IMR-90 (cell line): ENCODE measurements around the gene STAC2. TPM values are rescaled to one million over a fixed set of nuclear protein-coding genes. Genes with fewer than 3 reads are reported as not detected.

Source experiments
- ATAC-seq: fragments of 200-7000 bp; cut with Tn5 transposase; 2 replicates; pipeline ENCODE4 v1.9.1; 2020; ENCODE audit warnings: low read depth, mild to moderate bottlenecking, moderate library complexity
- BruUV-seq: library from RNA; stranded (reverse); fragments of 400-500 nt; replicated peaks from 2 replicates; lab custom pipeline; 2021; lab: Mats Ljungman, UMichigan
- CTCF ChIA-PET: fragments of 300-600 bp; formaldehyde crosslinking; extraction: SDS; loops from one replicate; lab custom pipeline; 2021; ENCODE audit warnings: antibody characterized with exemption; lab: Yijun Ruan, JAX
- POLR2A ChIA-PET: fragments of 300-600 bp; sonication (Branson Sonifier 250); formaldehyde crosslinking; loops from one replicate; lab custom pipeline; 2022; ENCODE audit warnings: antibody characterized with exemption; ENCODE audit not compliant: unreplicated experiment; lab: Charles Lee
- DNase-seq: peaks from one replicate; pipeline ENCODE4 v3.0.0; 2013
- H2AFZ ChIP-seq: replicated peaks from 2 replicates; pipeline ENCODE3; 2013; ENCODE audit warnings: low read length, mild to moderate bottlenecking; ENCODE audit not compliant: poor library complexity
- H2AK5ac ChIP-seq: 2 replicates; pipeline ENCODE4 v1.6.1; 2013; ENCODE audit warnings: low read depth, low read length, inconsistent platforms
- H2AK9ac ChIP-seq: replicated peaks from 2 replicates; pipeline ENCODE3; 2013; ENCODE audit warnings: mild to moderate bottlenecking, low read depth, low read length, moderate library complexity; ENCODE audit not compliant: poor library complexity
- H2BK120ac ChIP-seq: 2 replicates; pipeline ENCODE4 v1.6.1; 2013; ENCODE audit warnings: low read depth, low read length, inconsistent platforms
- H2BK15ac ChIP-seq: 3 replicates; pipeline ENCODE4 v1.6.1; 2013; ENCODE audit warnings: low read depth, low read length, inconsistent platforms
- H2BK20ac ChIP-seq: 2 replicates; pipeline ENCODE4 v1.6.1; 2013; ENCODE audit warnings: low read depth, mild to moderate bottlenecking, inconsistent platforms, low read length, moderate library complexity
- H2BK5ac ChIP-seq: 2 replicates; pipeline ENCODE4 v1.6.1; 2013; ENCODE audit warnings: mild to moderate bottlenecking, low read depth, low read length, inconsistent platforms; ENCODE audit not compliant: poor library complexity, severe bottlenecking
- H3K14ac ChIP-seq: replicated peaks from 2 replicates; pipeline ENCODE4 v1.6.1; 2013; ENCODE audit warnings: low read depth, low read length, inconsistent platforms
- H3K18ac ChIP-seq: 2 replicates; pipeline ENCODE4 v1.6.1; 2013; ENCODE audit warnings: low read depth, low read length, control low read depth
- H3K23ac ChIP-seq: 2 replicates; pipeline ENCODE4 v1.6.1; 2013; ENCODE audit warnings: low read depth, low read length, inconsistent platforms
- H3K27ac ChIP-seq: 2 replicates; pipeline ENCODE4 v1.5.1; 2013; ENCODE audit warnings: mild to moderate bottlenecking, control low read depth, low read length; ENCODE audit not compliant: insufficient read depth
- H3K27me3 ChIP-seq: 2 replicates; pipeline ENCODE4 v1.6.1; 2013; ENCODE audit warnings: low read length; ENCODE audit not compliant: control insufficient read depth, insufficient read depth
- H3K36me3 ChIP-seq: 2 replicates; pipeline ENCODE4 v1.6.1; 2013; ENCODE audit warnings: low read length, mixed read lengths; ENCODE audit not compliant: control insufficient read depth, insufficient read depth
- H3K4ac ChIP-seq: 2 replicates; pipeline ENCODE4 v1.6.1; 2013; ENCODE audit warnings: low read depth, low read length, inconsistent platforms
- H3K4me1 ChIP-seq: 2 replicates; pipeline ENCODE4 v1.6.1; 2013; ENCODE audit warnings: low read length, mixed read lengths; ENCODE audit not compliant: control insufficient read depth, insufficient read depth
- H3K4me2 ChIP-seq: 2 replicates; pipeline ENCODE4 v1.6.1; 2013; ENCODE audit warnings: low read depth, mild to moderate bottlenecking, control low read depth, low read length, moderate library complexity
- H3K4me3 ChIP-seq: 2 replicates; pipeline ENCODE4 v1.5.1; 2013; ENCODE audit warnings: low read depth, mild to moderate bottlenecking, control low read depth, low read length, moderate library complexity; ENCODE audit not compliant: insufficient read depth
- H3K56ac ChIP-seq: 2 replicates; pipeline ENCODE4 v1.6.1; 2013; ENCODE audit warnings: low read length, inconsistent platforms; ENCODE audit not compliant: insufficient read depth; ENCODE audit errors: extremely low read depth
- H3K79me1 ChIP-seq, 2 experiments: 2 replicates each; pipeline ENCODE4 v1.6.1; 2013; ENCODE audit warnings: low read length in 2 of 2, inconsistent platforms in 1 of 2, low read depth in 1 of 2
- H3K9ac ChIP-seq: 2 replicates; pipeline ENCODE4 v1.6.1; 2013; ENCODE audit warnings: low read depth, low read length, control low read depth
- H3K9me1 ChIP-seq: 2 replicates; pipeline ENCODE4 v1.6.1; 2013; ENCODE audit warnings: low read length, inconsistent platforms; ENCODE audit not compliant: insufficient read depth
- H3K9me3 ChIP-seq: 2 replicates; pipeline ENCODE4 v1.6.1; 2013; ENCODE audit warnings: low read length; ENCODE audit not compliant: control insufficient read depth, insufficient read depth
- H4K20me1 ChIP-seq: 2 replicates; pipeline ENCODE4 v1.6.1; 2013; ENCODE audit warnings: low read length, inconsistent platforms; ENCODE audit not compliant: insufficient read depth
- H4K5ac ChIP-seq: 2 replicates; pipeline ENCODE4 v1.6.1; 2013; ENCODE audit warnings: mild to moderate bottlenecking, low read depth, low read length, control low read depth
- H4K8ac ChIP-seq, 2 experiments: 2 replicates each; pipeline ENCODE4 v1.6.1; 2013; ENCODE audit warnings: low read depth in 2 of 2, low read length in 2 of 2, control low read depth in 1 of 2, inconsistent platforms in 1 of 2
- H4K91ac ChIP-seq: 2 replicates; pipeline ENCODE4 v1.6.1; 2013; ENCODE audit warnings: low read depth, low read length, inconsistent platforms; ENCODE audit not compliant: insufficient read depth
- BHLHE40 ChIP-seq: fragments of 150-350 bp; IDR thresholded peaks from 2 replicates; pipeline ENCODE4 v1.6.1; 2016; ENCODE audit warnings: mild to moderate bottlenecking, low read depth, low read length
- CEBPB ChIP-seq: IDR thresholded peaks from 2 replicates; pipeline ENCODE4 v1.6.1; 2012; ENCODE audit warnings: low read depth, low read length, improper control_type of control experiment
- ELK1 ChIP-seq: fragments of 150-350 bp; IDR thresholded peaks from 2 replicates; pipeline ENCODE4 v1.6.1; 2016; ENCODE audit warnings: low read depth, mild to moderate bottlenecking, low read length, moderate library complexity, borderline replicate concordance
- FOS ChIP-seq: fragments of 150-350 bp; IDR thresholded peaks from 2 replicates; pipeline ENCODE4 v1.6.1; 2016; ENCODE audit warnings: low read depth, low read length
- MAFK ChIP-seq: IDR thresholded peaks from 2 replicates; pipeline ENCODE4 v1.6.1; 2012; ENCODE audit warnings: low read depth, low read length, improper control_type of control experiment
- MAZ ChIP-seq: IDR thresholded peaks from 2 replicates; pipeline ENCODE4 v1.6.1; 2012; ENCODE audit warnings: low read depth, mild to moderate bottlenecking, low read length, improper control_type of control experiment, moderate library complexity, borderline replicate concordance
- MXI1 ChIP-seq: IDR thresholded peaks from 2 replicates; pipeline ENCODE4 v1.6.1; 2012; ENCODE audit warnings: low read depth, mild to moderate bottlenecking, low read length, moderate library complexity, borderline replicate concordance
- POLR2A ChIP-seq: IDR thresholded peaks from 2 replicates; pipeline ENCODE4 v1.6.1; 2012; ENCODE audit warnings: mild to moderate bottlenecking, low read depth, low read length
- RCOR1 ChIP-seq: IDR thresholded peaks from 2 replicates; pipeline ENCODE4 v1.6.1; 2012; ENCODE audit warnings: mild to moderate bottlenecking, low read length, improper control_type of control experiment; ENCODE audit not compliant: insufficient replicate concordance
- RFX5 ChIP-seq: IDR thresholded peaks from 2 replicates; pipeline ENCODE4 v1.8.0; 2012; ENCODE audit warnings: low read depth, mild to moderate bottlenecking, low read length, moderate library complexity
- SMC3 ChIP-seq: fragments of 150-350 bp; IDR thresholded peaks from 2 replicates; pipeline ENCODE4 v1.6.1; 2016; ENCODE audit warnings: low read depth, mild to moderate bottlenecking, antibody characterized with exemption, low read length, moderate library complexity
- WGBS, 2 experiments: methylation state at CpG; one replicate each; pipeline versions ENCODE4 v1.1.5 to v1.1.7; 2013; ENCODE audit warnings: missing lambda C conversion rate in 2 of 2; ENCODE audit not compliant: insufficient read length in 1 of 2; ENCODE audit errors: extremely low coverage in 2 of 2; 5-methylcytosine and 5-hydroxymethylcytosine counted together
- dilution Hi-C: fragments of 300-500 bp; cut with HindIII; formaldehyde crosslinking; loops from one replicate; pipeline ENCODE4 v1.14.3; 2018; ENCODE audit warnings: low sequenced_read_pairs; ENCODE audit not compliant: unreplicated experiment
- in situ Hi-C: fragments of 300-500 bp; cut with MboI; formaldehyde crosslinking; loops from 3 replicates; pipeline ENCODE4 v1.14.3; 2019; ENCODE audit warnings: low sequenced_read_pairs, inconsistent platforms, mixed read lengths
- intact Hi-C: fragments of 100-400 bp; cut with micrococcal nuclease; formaldehyde crosslinking; loops from 2 replicates; pipeline ENCODE4 v1.10.0; 2022
- polyA plus RNA-seq, 3 experiments: library from polyadenylated mRNA; depleted of rRNA; stranded (reverse); fragments of >200 nt; gene quantifications; 2 replicates each; pipeline ENCODE4 v1.2.3, GENCODE V29; 2012; ENCODE audit warnings: low replicate concordance in 1 of 3
- total RNA-seq: library from RNA; depleted of rRNA; stranded (reverse); fragments of >200 nt; gene quantifications from 2 replicates; pipeline ENCODE4 v1.2.3, GENCODE V29; 2012
- TF ChIP-seq, protein P1 (sequence below): conservative IDR thresholded peaks from 2 replicates; pipeline ENCODE4 v1.5.1; 2012; ENCODE audit warnings: mild to moderate bottlenecking, low read depth, low read length, improper control_type of control experiment

Gene STAC2
- total and polyA plus RNA-seq, 2 of the 4 experiments (the other 2 are of a cell fraction), result 0.02 TPM; not detected in 1

GRCh38 chr17:39264119-39264518 is 38.4 kb upstream of the STAC2 start:
- H3K4me1 ChIP-seq, result no peaks in the 10 kb centered on the region
- dilution Hi-C loops, result no loop called here
- no peaks in the 10 kb centered on the region for H3K27me3 ChIP-seq
- H3K4me2 ChIP-seq, result no peak overlapping the region
- no peak overlapping the region for H2BK5ac ChIP-seq
- no peak overlapping the region for H3K18ac ChIP-seq
- CTCF ChIA-PET, result interaction anchor here (0.7 to 1.2 kb wide), 2 partner anchors 11 to 32 kb away, joined by 3 read pairs; no protein-coding TSS in a partner anchor
- H3K9me1 ChIP-seq, result 0 out of 2 replicates have a peak, but pooled peaks cover 6% of the 10 kb centered on the region
- H3K9ac ChIP-seq, result no peak overlapping the region
- no peak overlapping the region for H4K8ac ChIP-seq
- H3K56ac ChIP-seq, result no peak overlapping the region
- no peak overlapping the region for H3K4me3 ChIP-seq
- POLR2A ChIA-PET, result no interaction called here
- no peak overlapping the region for H4K5ac ChIP-seq
- in situ Hi-C loops, result no loop called here
- H3K79me1 ChIP-seq, result no peaks in the 10 kb centered on the region
- H2BK120ac ChIP-seq, result no peak overlapping the region
- H2AK5ac ChIP-seq, result no peak overlapping the region
- H2BK20ac ChIP-seq, result no peak overlapping the region
- H3K14ac ChIP-seq, result no peak overlapping the region
- DNase-seq (no peak), ATAC-seq (no peak)
- H2AFZ ChIP-seq, result no peak overlapping the region
- no peak overlapping the region for H2AK9ac ChIP-seq
- no peak overlapping the region for H4K91ac ChIP-seq
- H2BK15ac ChIP-seq, result no peak overlapping the region
- no TSS peak for BruUV-seq
- TF ChIP-seq CEBPB (no peak), RCOR1 (no peak), RFX5 (no peak), MAFK (no peak), MAZ (no peak), ELK1 (no peak), FOS (no peak), MXI1 (no peak), SMC3 (no peak), POLR2A (no peak), BHLHE40 (no peak)
- TF ChIP-seq, protein P1, sequence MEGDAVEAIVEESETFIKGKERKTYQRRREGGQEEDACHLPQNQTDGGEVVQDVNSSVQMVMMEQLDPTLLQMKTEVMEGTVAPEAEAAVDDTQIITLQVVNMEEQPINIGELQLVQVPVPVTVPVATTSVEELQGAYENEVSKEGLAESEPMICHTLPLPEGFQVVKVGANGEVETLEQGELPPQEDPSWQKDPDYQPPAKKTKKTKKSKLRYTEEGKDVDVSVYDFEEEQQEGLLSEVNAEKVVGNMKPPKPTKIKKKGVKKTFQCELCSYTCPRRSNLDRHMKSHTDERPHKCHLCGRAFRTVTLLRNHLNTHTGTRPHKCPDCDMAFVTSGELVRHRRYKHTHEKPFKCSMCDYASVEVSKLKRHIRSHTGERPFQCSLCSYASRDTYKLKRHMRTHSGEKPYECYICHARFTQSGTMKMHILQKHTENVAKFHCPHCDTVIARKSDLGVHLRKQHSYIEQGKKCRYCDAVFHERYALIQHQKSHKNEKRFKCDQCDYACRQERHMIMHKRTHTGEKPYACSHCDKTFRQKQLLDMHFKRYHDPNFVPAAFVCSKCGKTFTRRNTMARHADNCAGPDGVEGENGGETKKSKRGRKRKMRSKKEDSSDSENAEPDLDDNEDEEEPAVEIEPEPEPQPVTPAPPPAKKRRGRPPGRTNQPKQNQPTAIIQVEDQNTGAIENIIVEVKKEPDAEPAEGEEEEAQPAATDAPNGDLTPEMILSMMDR, result no peak
- no peaks in the 10 kb centered on the region for H4K20me1 ChIP-seq
- H3K23ac ChIP-seq, result no peak overlapping the region
- H3K36me3 ChIP-seq, result peaks cover 44% of the 10 kb centered on the region
- intact Hi-C loops, result no loop called here
- no peak overlapping the region for H3K27ac ChIP-seq
- H3K4ac ChIP-seq, result no peak overlapping the region
- no peaks in the 10 kb centered on the region for H3K9me3 ChIP-seq
- no CpG with 5 or more reads among the region's 5 CpGs for WGBS, 2 experiments
